HG02763 (cell line): ENCODE results near the gene NDUFS7.
"Not testable (repeated sequence)": the region's sequence is repeated elsewhere in the genome, so short reads cannot be mapped to it uniquely, and the experiment has no call there.

ENCODE experiments used
- ATAC-seq: cut with Tn5 transposase; IDR thresholded peaks from one replicate; pipeline ENCODE4 v1.9.1; 2021; ENCODE audit warnings: mild to moderate bottlenecking, moderate library complexity; ENCODE audit not compliant: unreplicated experiment

The NDUFS7 gene

GRCh38 chr19:1429750-1430149 lies 46.0 kb downstream of the NDUFS7 start:
- no peak for ATAC-seq

DNA sequence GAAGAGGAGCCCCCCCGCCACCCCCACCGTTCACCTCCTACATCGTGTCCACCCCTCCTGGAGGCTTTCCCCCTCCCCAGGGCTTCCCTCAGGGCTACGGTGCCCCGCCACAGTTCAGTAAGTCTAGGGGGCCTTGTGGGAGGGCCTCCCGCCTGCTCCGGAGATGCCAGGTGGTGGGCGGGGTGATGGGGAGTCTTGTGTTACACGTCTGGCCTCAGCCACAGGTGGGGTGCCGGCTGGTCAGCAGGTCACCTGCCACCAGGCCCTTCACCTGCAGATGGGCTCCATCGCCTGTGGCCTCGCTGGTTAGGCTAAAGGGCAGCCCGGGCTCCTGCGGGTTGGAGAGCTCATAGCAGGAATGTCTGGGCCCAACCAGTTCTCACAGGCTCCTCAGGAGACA lies 46.5 kb downstream of the NDUFS7 start:
- no peak for ATAC-seq

DNA sequence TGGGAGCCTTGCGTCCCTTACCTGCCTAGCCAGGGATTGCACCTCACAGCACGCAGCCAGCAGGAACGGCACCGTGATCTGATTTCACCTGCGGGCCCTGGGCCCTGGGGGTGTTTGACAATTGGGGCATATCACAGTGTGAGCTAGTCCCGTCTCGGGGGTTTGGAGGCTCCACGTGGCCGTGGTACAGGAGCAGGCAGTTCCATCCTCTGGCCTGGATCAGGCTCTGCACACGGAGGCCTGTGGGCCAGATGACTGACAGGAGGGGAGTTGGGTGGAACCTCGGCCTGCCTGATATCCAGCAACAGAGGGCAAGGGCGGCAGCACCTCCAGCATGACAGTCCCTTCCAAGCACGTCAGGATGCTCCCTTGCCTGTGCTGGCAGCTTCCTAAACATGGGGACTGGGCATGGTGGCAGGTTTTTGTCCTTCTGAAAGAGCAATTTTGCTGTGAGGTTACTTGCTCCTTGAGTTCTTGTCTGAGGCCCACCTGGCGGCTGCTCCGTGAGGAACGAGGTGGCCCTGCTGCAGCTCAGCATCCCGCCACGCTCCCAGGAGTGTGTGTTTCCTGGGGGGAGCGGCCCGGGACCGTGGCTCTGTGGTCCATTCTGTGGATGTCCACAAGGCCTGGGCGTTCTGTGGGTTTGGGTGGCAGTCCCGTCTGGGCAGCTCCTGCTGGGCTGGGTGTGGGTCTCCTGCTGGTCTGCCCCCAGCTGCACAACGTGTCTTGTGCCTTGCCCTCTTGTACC lies 48.2 kb downstream of the NDUFS7 start:
- no peak for ATAC-seq

GRCh38 chr19:1432507-1432887 lies 48.8 kb downstream of the NDUFS7 start:
- ATAC-seq, result no peak

DNA sequence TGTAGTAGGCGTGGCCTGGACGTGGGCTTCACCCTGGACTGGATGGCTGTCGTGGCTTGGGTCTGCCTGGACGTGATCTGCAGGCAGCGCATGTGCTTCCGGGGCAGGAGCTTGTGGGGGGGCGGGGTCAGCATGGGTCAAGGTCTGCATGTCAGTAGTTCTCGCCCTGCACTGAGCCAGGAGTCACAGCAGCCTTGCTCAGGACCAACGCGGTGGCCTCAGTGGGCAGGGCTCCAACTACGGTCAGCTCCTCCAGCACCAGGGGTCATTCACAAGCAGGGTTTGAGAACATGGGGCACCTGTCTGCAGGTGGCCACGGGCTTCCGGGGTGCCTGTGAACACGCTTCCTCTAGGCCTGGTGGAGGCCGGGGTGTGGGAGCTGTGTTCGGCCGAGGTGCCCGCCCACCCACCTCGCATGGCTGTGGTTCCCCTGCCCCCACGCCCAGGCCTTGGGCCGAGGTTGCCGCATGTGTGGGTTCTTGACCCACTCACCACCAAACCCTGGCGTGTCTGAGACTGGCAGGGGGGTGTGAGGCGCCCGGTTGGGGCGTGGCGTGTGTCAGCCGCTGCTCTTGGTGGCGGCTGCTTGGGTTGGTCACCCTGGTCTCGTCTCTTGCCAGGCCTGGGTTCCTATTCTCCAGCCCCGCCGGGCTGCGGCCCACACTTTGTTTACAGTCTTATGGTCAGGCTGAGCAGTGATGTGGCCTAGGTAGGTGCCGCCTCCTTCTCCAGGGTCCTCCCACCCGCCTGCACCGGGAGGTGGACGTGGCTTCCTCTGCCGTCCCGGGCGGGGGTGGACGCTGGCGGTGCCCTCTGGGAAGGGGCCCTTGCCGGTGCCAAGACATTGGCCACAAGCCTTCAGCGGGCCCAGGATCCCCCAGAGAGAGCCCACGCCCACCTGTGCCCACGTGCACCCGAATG lies 49.7 kb downstream of the NDUFS7 start:
- ATAC-seq, result no peak

GRCh38 chr19:1434040-1434366 lies 50.3 kb downstream of the NDUFS7 start:
- ATAC-seq, result no peak

GRCh38 chr19:1434577-1435060 lies 50.9 kb downstream of the NDUFS7 start:
- no peak for ATAC-seq

- ATAC-seq, result no peak
These were observed 51.8 kb downstream of the NDUFS7 start for GRCh38 chr19:1435378-1435989.

- ATAC-seq, result no peak
These were observed 53.9 kb downstream of the NDUFS7 start for GRCh38 chr19:1437609-1438008.

DNA sequence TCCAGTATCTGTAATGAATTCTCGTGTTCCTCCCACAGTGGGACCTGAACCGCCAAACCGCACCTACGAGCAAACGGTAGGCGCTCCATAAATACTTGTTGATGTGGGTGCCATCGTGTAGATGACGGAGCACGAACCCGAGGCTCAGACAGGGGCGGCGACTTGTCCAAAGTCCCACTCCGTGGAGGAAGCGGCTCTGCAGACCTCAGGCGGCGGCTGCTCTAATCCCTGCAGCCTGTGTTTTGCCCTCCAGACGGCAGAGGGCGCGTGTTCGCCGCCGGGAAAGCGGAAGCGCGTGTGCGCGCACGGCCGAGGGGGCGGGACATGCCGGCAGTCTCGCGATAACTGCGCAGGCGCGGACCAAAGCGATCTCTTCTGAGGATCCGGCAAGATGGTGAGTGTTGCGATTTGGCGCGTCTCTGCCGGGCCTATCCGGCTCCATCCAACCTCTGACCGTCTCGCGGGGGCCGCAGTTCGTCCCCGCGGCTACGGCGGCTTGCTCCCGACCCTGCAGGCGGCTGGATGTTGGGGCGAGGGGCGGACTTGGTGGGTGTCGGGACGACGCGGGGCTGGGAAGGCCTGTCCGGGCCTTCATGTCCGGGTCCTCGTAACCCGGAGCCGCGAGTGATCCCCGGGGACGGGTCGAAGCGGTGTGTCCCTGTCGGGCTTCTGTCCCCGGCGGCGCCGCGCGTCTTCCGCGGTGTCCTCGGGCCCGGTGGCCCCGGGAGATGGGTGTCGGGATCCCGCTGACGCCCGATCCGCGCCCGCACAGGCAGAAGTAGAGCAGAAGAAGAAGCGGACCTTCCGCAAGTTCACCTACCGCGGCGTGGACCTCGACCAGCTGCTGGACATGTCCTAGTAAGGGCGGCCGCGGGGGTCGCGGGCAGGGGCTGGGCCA lies 54.6 kb downstream of the NDUFS7 start, which contains the start of gene RPS15:
RPS15 (plus strand) TSS at position 362 of the 898 bp plus-strand sequence; CDS start at position 392, 30 bp downstream.
- ATAC-seq, result peak; percentile 81

DNA sequence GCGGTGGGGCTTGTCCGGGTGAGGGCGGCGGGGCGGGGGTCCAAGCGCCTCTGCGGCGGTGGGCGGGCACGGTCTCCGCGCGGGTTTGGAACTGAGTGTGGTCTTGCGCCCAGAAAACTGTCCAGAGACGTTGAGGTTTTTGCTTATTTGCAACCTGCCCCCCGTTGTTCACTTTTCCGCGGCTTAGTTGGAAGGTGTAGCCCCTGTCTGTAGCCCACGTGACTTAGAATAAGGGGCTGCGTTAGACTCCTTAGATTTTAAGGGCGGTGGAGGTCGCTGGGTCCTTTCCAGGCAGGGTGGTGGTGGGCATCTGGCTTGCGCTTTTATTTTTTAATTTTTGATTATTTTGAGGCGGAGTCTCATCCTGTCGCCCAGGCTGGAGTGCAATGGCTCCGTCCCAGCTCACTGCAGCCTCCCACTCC lies 55.2 kb downstream of the NDUFS7 start:
- ATAC-seq, result no peak

DNA sequence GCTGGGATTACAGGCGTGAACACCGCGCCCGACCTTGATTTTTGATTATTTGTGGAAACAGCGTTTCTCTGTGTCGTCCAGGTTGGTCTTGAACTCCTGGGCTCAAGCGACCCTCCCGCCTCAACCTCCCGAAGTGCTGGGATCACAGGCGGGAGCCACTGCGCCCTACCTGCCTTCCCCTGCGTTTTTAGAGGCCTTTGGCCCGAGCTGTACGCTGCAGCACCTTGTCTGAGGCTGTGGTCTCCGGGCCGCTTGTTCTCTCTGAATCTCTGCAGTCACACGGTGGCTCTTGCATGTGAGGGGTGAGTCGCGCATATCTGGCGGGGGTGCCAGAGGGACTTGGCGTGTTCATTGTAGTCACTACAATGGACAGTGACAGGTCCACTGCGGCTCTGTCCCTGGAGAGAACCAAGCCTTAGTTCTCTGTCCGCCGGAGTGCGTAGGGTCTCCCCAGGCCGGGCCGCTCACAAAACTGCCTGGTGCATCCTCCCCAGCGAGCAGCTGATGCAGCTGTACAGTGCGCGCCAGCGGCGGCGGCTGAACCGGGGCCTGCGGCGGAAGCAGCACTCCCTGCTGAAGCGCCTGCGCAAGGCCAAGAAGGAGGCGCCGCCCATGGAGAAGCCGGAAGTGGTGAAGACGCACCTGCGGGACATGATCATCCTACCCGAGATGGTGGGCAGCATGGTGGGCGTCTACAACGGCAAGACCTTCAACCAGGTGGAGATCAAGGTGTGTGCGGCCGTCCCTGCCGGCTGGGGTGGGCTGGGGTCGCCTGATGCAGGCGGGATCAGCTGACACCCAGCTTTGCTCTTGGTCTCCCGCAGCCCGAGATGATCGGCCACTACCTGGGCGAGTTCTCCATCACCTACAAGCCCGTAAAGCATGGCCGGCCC lies 56.1 kb downstream of the NDUFS7 start:
- not testable (repeated sequence) for ATAC-seq

DNA sequence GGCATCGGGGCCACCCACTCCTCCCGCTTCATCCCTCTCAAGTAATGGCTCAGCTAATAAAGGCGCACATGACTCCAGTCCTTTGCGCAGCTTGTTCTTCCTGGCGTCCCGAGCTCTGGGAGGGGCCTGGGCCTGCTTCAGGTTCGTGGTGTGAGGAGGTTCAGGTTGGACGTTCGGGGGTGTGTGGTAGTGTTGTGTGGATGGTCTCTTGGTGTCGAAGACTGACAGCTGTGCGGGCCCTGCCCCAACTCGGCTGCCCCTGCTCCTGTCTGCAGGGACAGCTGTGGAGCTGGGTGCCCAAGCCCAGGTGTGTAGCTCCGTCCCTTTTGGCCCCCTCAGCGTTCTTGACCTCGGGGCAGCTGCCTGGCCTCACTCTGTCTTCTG lies 56.7 kb downstream of the NDUFS7 start:
- ATAC-seq, result no peak

- no peak for ATAC-seq
These were observed 57.3 kb downstream of the NDUFS7 start for GRCh38 chr19:1441022-1441426.

- ATAC-seq, result no peak
These were observed 58.2 kb downstream of the NDUFS7 start for GRCh38 chr19:1441677-1442438.
